ENCODE results near the gene TOR4A.

DNA sequence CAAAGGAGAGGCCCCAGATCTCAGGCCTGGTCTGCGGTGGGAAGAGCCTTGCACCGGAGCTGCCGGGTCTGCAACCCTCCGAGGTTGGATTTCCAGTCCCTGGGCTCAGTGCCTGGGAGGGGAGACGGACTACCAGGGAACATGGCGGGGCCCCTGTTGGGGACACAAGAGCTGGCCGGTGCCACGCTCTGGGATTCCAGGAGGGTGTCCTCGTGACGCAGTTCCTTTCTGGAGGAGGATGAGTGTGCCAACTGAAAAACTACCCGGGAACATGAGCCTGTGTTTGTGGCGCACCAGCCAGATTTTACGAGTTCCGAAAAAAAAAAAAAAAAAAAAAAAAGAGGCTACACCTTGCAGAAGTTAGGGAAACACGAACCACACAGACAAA lies 15.6 kb downstream of the TOR4A start:
- TF ChIP-seq EZH2 (IDR thresholded peaks at IDR 0.05; ENCODE audit: borderline replicate concordance, insufficient read depth, low read depth, low read length, poor library complexity, severe bottlenecking) = no peak
- TF ChIP-seq, protein P1, sequence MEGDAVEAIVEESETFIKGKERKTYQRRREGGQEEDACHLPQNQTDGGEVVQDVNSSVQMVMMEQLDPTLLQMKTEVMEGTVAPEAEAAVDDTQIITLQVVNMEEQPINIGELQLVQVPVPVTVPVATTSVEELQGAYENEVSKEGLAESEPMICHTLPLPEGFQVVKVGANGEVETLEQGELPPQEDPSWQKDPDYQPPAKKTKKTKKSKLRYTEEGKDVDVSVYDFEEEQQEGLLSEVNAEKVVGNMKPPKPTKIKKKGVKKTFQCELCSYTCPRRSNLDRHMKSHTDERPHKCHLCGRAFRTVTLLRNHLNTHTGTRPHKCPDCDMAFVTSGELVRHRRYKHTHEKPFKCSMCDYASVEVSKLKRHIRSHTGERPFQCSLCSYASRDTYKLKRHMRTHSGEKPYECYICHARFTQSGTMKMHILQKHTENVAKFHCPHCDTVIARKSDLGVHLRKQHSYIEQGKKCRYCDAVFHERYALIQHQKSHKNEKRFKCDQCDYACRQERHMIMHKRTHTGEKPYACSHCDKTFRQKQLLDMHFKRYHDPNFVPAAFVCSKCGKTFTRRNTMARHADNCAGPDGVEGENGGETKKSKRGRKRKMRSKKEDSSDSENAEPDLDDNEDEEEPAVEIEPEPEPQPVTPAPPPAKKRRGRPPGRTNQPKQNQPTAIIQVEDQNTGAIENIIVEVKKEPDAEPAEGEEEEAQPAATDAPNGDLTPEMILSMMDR (IDR thresholded peaks at IDR 0.05) = no peak

All from B cell (primary cell).